ENCODE measurements around the gene LYZL6.

DNA sequence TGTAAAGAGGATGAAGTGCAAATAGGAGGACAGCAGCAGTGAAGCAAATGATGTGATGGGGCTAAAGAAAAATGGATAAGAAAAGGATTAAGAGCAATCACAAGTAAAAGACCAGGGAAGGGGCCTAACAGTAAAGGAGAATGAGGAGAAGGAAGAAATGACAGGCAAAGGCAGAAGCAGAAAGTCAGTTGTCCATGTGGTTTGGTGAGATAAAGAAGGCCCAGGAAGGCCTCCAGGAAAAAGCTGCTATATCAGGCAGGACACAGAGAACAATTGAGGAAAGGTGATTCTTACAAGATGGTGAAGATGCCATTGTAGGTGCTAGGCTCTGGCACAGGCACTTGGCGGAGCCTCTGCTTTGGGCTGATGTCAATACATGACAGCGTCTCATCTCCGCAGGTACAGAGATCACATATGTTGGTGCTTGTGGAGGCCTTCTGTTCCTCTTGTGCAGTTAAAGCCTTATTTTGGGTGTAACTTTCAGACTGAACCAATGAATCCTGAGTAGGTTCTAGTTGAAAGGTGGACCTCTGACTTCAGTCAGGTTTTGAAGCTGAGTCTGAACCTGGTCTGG, 31.1 kb downstream of the LYZL6 start:
- TF ChIP-seq, protein P1, sequence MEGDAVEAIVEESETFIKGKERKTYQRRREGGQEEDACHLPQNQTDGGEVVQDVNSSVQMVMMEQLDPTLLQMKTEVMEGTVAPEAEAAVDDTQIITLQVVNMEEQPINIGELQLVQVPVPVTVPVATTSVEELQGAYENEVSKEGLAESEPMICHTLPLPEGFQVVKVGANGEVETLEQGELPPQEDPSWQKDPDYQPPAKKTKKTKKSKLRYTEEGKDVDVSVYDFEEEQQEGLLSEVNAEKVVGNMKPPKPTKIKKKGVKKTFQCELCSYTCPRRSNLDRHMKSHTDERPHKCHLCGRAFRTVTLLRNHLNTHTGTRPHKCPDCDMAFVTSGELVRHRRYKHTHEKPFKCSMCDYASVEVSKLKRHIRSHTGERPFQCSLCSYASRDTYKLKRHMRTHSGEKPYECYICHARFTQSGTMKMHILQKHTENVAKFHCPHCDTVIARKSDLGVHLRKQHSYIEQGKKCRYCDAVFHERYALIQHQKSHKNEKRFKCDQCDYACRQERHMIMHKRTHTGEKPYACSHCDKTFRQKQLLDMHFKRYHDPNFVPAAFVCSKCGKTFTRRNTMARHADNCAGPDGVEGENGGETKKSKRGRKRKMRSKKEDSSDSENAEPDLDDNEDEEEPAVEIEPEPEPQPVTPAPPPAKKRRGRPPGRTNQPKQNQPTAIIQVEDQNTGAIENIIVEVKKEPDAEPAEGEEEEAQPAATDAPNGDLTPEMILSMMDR (IDR thresholded peaks at IDR 0.05), result no peak
- TF ChIP-seq EP300 (IDR thresholded peaks at IDR 0.05), result no peak

Data from tibial nerve (tissue), 4 donors.